Gastrocnemius medialis (tissue), 4 donors: ENCODE data around the gene PLD5. TPM values are rescaled to one million over a fixed set of nuclear protein-coding genes. Genes with fewer than 3 reads are reported as not detected.

Source experiments
- ATAC-seq, 2 donors: fragments of 150-250 bp; one replicate each; pipeline ENCODE4 v1.9.1; 2016
- DNase-seq, 2 donors: peaks; one replicate each; pipeline ENCODE4 v3.0.0-alpha.2; 2019
- H3K27ac ChIP-seq, 4 donors: fragments of 200-600 bp; sonication (generic); 1 replicate in 1 of 4; 2 replicates in 3 of 4; pipeline ENCODE4 v1.5.1; 2016 to 2018; ENCODE audit warnings: mild to moderate bottlenecking in 2 of 4, moderate library complexity in 1 of 4
- H3K27me3 ChIP-seq, 3 donors: fragments of 200-600 bp; sonication (generic) in 2 of 3; 1 replicate in 1 of 3; 2 replicates in 2 of 3; pipeline versions ENCODE4 v1.5.1 to v1.6.0; 2016 to 2019; ENCODE audit warnings: mild to moderate bottlenecking in 1 of 3, moderate library complexity in 1 of 3
- H3K36me3 ChIP-seq, 2 donors: fragments of 200-600 bp; sonication (generic) in 1 of 2; one replicate each; pipeline ENCODE4 v1.5.1; 2017 to 2018
- H3K4me1 ChIP-seq, 2 donors: fragments of 200-600 bp; sonication (generic) in 1 of 2; one replicate each; pipeline ENCODE4 v1.5.1; 2016 to 2017; ENCODE audit warnings: mild to moderate bottlenecking in 2 of 2
- H3K4me3 ChIP-seq, 4 donors: fragments of 200-600 bp; sonication (generic) in 3 of 4; 1 replicate in 1 of 4; 2 replicates in 3 of 4; pipeline ENCODE4 v1.5.1; 2016 to 2019; ENCODE audit warnings: mild to moderate bottlenecking in 2 of 4
- H3K9me3 ChIP-seq, 3 donors: fragments of 200-600 bp; sonication (generic) in 2 of 3; 1 replicate in 1 of 3; 2 replicates in 2 of 3; pipeline ENCODE4 v1.5.1; 2016 to 2019
- CTCF ChIP-seq, 5 experiments: fragments of 450-650 bp in 3 of 5; fragments of 200-600 bp in 2 of 5; sonication (generic) in 2 of 5; IDR thresholded peaks in 4 of 5; conservative IDR thresholded peaks in 1 of 5; 1 replicate in 4 of 5; 2 replicates in 1 of 5; pipeline ENCODE4 v1.5.1; 2016 to 2019; ENCODE audit warnings: antibody characterized with exemption in 5 of 5, mild to moderate bottlenecking in 3 of 5, moderate library complexity in 3 of 5
- POLR2A ChIP-seq, 2 donors: fragments of 450-650 bp; IDR thresholded peaks; one replicate each; pipeline ENCODE4 v1.6.1; 2017; ENCODE audit warnings: antibody characterized with exemption in 2 of 2, mild to moderate bottlenecking in 2 of 2, moderate library complexity in 2 of 2
- in situ Hi-C, 4 donors: fragments of 200-750 bp; cut with MboI; loops; one replicate each; pipeline versions ENCODE4 v1.15.0 to v1.8.0; 2017; ENCODE audit warnings: low sequenced_read_pairs in 4 of 4
- intact Hi-C: fragments of 100-400 bp; cut with DNase I; formaldehyde crosslinking; loops from one replicate; pipeline ENCODE4 v1.15.1; 2023; ENCODE audit warnings: low total_unique reads
- total RNA-seq, 4 donors: library from RNA; depleted of rRNA; stranded (reverse); fragments of >200 nt; gene quantifications; one replicate each; pipeline versions ENCODE4 v1.1.0 to v1.2.3, GENCODE V29; 2016

PLD5 gene
- total RNA-seq, 4 donors from 2014 or later = 0.04 TPM; not detected in 3

DNA sequence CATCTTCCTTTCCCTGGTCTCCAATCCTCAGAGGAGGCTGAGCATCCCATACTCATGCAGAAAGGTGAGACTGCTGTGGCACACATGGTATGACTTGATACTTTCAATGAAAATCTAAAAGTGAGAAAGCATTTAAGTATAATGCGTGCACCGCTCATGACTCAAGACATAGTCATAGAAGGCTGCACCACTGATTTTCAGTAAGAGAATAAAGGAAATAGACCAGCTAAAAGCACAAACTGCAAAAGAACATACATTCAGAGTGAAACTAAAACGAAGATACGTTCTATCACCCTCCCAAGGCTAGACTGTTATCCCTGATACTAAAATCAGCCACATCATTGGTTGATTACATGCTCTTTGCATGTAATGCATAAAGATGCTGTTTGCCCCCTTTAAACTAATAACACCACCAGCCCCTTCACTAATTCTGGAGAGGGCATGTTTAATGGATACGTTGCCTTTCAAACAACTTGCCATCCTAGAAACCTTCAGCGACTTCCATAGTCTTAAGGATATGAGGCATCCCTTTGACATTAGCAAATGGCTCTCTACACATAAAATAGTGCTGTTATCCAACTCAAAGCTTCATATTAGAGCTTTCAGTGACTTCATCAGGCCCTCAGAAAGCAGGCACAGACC is 2.1 kb downstream of the PLD5 start:
- H3K27ac ChIP-seq = no peak overlapping the region
- peaks cover 0 to 10% of the 10 kb centered on the region in 2 donors for H3K4me1 ChIP-seq
- DNase-seq (no peak), ATAC-seq (no peak)
- no peaks in the 10 kb centered on the region for H3K36me3 ChIP-seq
- no peak overlapping the region for H3K4me3 ChIP-seq
- intact Hi-C loops = no loop called here
- in situ Hi-C loops = no loop called here
- peaks cover 29 to 30% (median 30%) of the 10 kb centered on the region in 3 donors for H3K27me3 ChIP-seq
- no peaks in the 10 kb centered on the region for H3K9me3 ChIP-seq
- TF ChIP-seq POLR2A (IDR thresholded peaks at IDR 0.05) (no peak), CTCF (IDR thresholded peaks at IDR 0.05 in 4 of 5, conservative IDR thresholded peaks at IDR 0.05 in 1 of 5) (no peak)

DNA sequence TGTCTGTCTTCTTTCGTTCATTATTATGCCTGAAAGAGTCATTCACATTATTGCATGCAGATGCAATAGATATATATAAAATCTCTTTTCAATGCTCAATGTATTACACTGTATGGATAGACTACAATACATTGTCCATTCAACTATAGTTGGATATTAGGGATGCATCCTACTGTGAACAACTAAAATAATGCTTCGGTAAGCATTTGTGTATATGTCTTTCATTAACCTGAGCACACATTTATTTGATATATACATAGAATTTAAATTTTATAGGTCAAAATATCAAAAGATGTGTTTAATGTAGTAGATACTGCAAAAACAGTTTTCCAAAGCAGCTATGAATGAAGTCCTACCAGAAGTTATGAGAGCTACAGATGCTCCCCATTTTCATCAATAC is 8.9 kb downstream of the PLD5 start:
- no peaks in the 10 kb centered on the region for H3K9me3 ChIP-seq
- no peaks in the 10 kb centered on the region for H3K27me3 ChIP-seq
- in situ Hi-C loops (no loop called here), intact Hi-C loops (no loop called here)
- no peak for TF ChIP-seq CTCF (IDR thresholded peaks at IDR 0.05 in 4 of 5, conservative IDR thresholded peaks at IDR 0.05 in 1 of 5)
- no peak for TF ChIP-seq POLR2A (IDR thresholded peaks at IDR 0.05)
- no peak for ATAC-seq
- no peak for DNase-seq
- no peaks in the 10 kb centered on the region for H3K4me1 ChIP-seq
- no peak overlapping the region for H3K4me3 ChIP-seq
- H3K36me3 ChIP-seq = no peaks in the 10 kb centered on the region
- H3K27ac ChIP-seq = no peak overlapping the region

- TF ChIP-seq POLR2A (IDR thresholded peaks at IDR 0.05) = no peak
- TF ChIP-seq CTCF (IDR thresholded peaks at IDR 0.05 in 4 of 5, conservative IDR thresholded peaks at IDR 0.05 in 1 of 5) = no peak
- no peak for ATAC-seq
- Histone ChIP-seq H3K27me3 (no peaks in the 10 kb centered on the region), H3K36me3 (no peaks in the 10 kb centered on the region), H3K9me3 (no peaks in the 10 kb centered on the region), H3K27ac (no peak overlapping the region), H3K4me1 (no peaks in the 10 kb centered on the region), H3K4me3 (no peak overlapping the region)
- DNase-seq = no peak
- in situ Hi-C loops (no loop called here), intact Hi-C loops (no loop called here)
These were observed 17.8 kb downstream of the PLD5 start for GRCh38 chr1:242506724-242507123.

- H3K4me3 ChIP-seq = no peak overlapping the region
- TF ChIP-seq CTCF (IDR thresholded peaks at IDR 0.05 in 4 of 5, conservative IDR thresholded peaks at IDR 0.05 in 1 of 5) = no peak
- no peak for TF ChIP-seq POLR2A (IDR thresholded peaks at IDR 0.05)
- no peak overlapping the region for H3K27ac ChIP-seq
- ATAC-seq (no peak), DNase-seq (no peak)
- no peaks in the 10 kb centered on the region for H3K9me3 ChIP-seq
- intact Hi-C loops (no loop called here), in situ Hi-C loops (no loop called here)
- no peaks in the 10 kb centered on the region for H3K36me3 ChIP-seq
- H3K27me3 ChIP-seq = no peaks in the 10 kb centered on the region
- no peaks in the 10 kb centered on the region for H3K4me1 ChIP-seq
These were observed 35.0 kb downstream of the PLD5 start for GRCh38 chr1:242489545-242489944.

DNA sequence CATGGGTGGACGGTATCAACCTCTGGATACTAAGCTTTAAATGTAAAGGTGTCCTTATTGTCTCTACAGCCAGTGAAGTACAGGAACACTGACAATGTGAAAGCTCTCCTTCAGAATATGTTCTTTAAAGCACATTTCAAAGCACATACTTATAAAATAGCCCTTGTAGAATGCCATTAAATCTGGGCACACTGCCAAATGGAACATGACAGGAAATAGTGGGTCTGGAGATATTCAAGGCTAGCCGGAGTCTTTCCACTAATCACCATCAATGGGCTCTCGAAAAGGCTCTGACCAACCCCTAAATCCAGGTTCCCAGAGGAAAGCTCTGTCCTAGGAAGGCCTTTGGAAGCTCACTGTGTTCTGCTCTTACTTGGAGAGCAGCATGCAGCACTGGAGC is 46.6 kb downstream of the PLD5 start:
- Histone ChIP-seq H3K27me3 (no peaks in the 10 kb centered on the region), H3K9me3 (no peaks in the 10 kb centered on the region), H3K27ac (no peak overlapping the region), H3K4me3 (no peak overlapping the region), H3K4me1 (no peaks in the 10 kb centered on the region), H3K36me3 (no peaks in the 10 kb centered on the region)
- ATAC-seq (no peak), DNase-seq (no peak)
- in situ Hi-C loops = no loop called here
- TF ChIP-seq CTCF (IDR thresholded peaks at IDR 0.05 in 4 of 5, conservative IDR thresholded peaks at IDR 0.05 in 1 of 5) = no peak
- TF ChIP-seq POLR2A (IDR thresholded peaks at IDR 0.05) = no peak
- intact Hi-C loops = no loop called here
